Muscle of back (tissue), 13 donors: ENCODE results near the gene CTCFL. TPM values are rescaled to one million over a fixed set of nuclear protein-coding genes. Genes with fewer than 3 reads are reported as not detected.

Source experiments
- DNase-seq, 3 donors: peaks; one replicate each; pipeline versions ENCODE4 v3.0.0 to v3.0.0-alpha.2; 2013
- long read RNA-seq, 9 donors: transcript quantifications; one replicate each; lab custom pipeline, GENCODE V29; 2026
- polyA plus RNA-seq, 10 donors: library from polyadenylated mRNA; unstranded; fragments of 120-200 nt; gene quantifications; one replicate each; pipeline ENCODE4 v1.2.1, GENCODE V29; 2013; ENCODE audit not compliant: insufficient read length in 10 of 10

Gene CTCFL
- under 1 TPM; 0.12 to 0.40 (median 0.19) TPM for polyA plus RNA-seq
- long read RNA-seq, donor 1 = 0 reads
- long read RNA-seq, donor 2 = 0 reads
- long read RNA-seq, donor 3 = 0 reads
- long read RNA-seq, donor 4 = 0 reads
- long read RNA-seq, donor 5 = 0 reads
- long read RNA-seq, donor 6 = 0 reads
- long read RNA-seq, donor 7 = 0 reads
- long read RNA-seq, donor 8 = 0 reads
- long read RNA-seq, donor 9 = 0 reads

GRCh38 chr20:57524511-57525176 lies at the start of gene CTCFL:
CTCFL (minus strand) TSS chr20:57525140; CDS start chr20:57524205, 935 bp downstream.
- DNase-seq = no peak

GRCh38 chr20:57573894-57574293 lies 49.0 kb upstream of the CTCFL start:
- no peak for DNase-seq

- no peak for DNase-seq
These were observed 48.3 kb upstream of the CTCFL start for GRCh38 chr20:57573242-57573641.

- DNase-seq = no peak
These were observed 47.0 kb upstream of the CTCFL start for GRCh38 chr20:57571782-57572416.

- no peak for DNase-seq
These were observed 46.0 kb upstream of the CTCFL start for GRCh38 chr20:57570920-57571319.

GRCh38 chr20:57570145-57570850 lies 45.4 kb upstream of the CTCFL start:
- no peak for DNase-seq

- DNase-seq = no peak
These were observed 44.0 kb upstream of the CTCFL start for GRCh38 chr20:57568960-57569359.

- no peak for DNase-seq
These were observed 43.4 kb upstream of the CTCFL start for GRCh38 chr20:57568088-57568896.

GRCh38 chr20:57567471-57568079 lies 42.6 kb upstream of the CTCFL start:
- no peak for DNase-seq

GRCh38 chr20:57566803-57567459 lies 42.0 kb upstream of the CTCFL start:
- no peak for DNase-seq

GRCh38 chr20:57566399-57566798 lies 41.5 kb upstream of the CTCFL start:
- DNase-seq = no peak

- DNase-seq = no peak
These were observed 40.2 kb upstream of the CTCFL start for GRCh38 chr20:57564951-57565642.

- DNase-seq = no peak
These were observed 39.4 kb upstream of the CTCFL start for GRCh38 chr20:57564180-57564802.

- DNase-seq = no peak
These were observed 38.6 kb upstream of the CTCFL start for GRCh38 chr20:57563522-57563921.

GRCh38 chr20:57562541-57563465 lies 37.9 kb upstream of the CTCFL start:
- DNase-seq = no peak

- no peak for DNase-seq
These were observed 36.7 kb upstream of the CTCFL start for GRCh38 chr20:57561356-57562279.
